ENCODE data around the gene NINJ2. TPM values are rescaled to one million over a fixed set of nuclear protein-coding genes. Genes with fewer than 3 reads are reported as not detected.

The NINJ2 gene
- polyA plus RNA-seq, 1 donor from 2014 or later: not detected

DNA sequence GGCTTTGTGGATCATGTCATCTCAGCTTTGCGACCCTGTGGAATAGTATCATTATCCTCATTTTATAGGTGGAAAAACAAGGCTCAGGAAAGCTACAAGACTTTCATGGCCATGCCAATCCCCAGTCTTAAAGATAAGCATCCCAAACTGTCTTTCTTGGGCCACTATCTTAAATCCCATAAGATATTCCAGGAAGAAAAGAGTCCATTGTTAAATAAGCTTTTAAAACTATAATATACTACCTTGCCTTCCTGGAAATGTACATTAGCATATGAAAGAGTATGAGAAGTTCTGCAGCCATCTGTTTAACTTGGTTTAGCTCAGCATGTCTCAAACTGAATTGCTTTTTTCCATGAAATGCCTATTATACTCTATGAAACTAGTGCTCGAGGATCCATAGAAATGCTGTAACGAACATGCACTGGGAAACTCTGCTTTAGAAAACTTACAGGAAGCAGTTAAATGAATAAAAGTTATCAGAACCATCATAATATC, 126.4 kb downstream of the NINJ2 start:
- Histone ChIP-seq H3K9me3 (ENCODE audit: low read length) (no peaks in the 10 kb centered on the region), H3K27me3 (ENCODE audit: insufficient read depth, low read depth, low read length) (no peaks in the 10 kb centered on the region), H3K36me3 (ENCODE audit: insufficient read depth, low read length) (no peaks in the 10 kb centered on the region), H2AFZ (ENCODE audit: low read depth, low read length) (no peak overlapping the region), H3F3A (ENCODE audit: insufficient read depth, low read length, poor library complexity, severe bottlenecking) (no peaks in the 10 kb centered on the region), H3K9me2 (ENCODE audit: insufficient read depth, low read length) (no peaks in the 10 kb centered on the region), H3K4me3 (ENCODE audit: low read length) (no peak overlapping the region), H3K27ac (ENCODE audit: low read length) (no peak overlapping the region), H3K79me2 (replicated peaks; ENCODE audit: insufficient read depth, low read length) (no peaks in the 10 kb centered on the region), H3K9ac (ENCODE audit: low read length) (no peak overlapping the region), H3K4me2 (ENCODE audit: low read length) (no peak overlapping the region), H4K20me1 (ENCODE audit: insufficient read depth) (no peaks in the 10 kb centered on the region)
- TF ChIP-seq, protein P1, sequence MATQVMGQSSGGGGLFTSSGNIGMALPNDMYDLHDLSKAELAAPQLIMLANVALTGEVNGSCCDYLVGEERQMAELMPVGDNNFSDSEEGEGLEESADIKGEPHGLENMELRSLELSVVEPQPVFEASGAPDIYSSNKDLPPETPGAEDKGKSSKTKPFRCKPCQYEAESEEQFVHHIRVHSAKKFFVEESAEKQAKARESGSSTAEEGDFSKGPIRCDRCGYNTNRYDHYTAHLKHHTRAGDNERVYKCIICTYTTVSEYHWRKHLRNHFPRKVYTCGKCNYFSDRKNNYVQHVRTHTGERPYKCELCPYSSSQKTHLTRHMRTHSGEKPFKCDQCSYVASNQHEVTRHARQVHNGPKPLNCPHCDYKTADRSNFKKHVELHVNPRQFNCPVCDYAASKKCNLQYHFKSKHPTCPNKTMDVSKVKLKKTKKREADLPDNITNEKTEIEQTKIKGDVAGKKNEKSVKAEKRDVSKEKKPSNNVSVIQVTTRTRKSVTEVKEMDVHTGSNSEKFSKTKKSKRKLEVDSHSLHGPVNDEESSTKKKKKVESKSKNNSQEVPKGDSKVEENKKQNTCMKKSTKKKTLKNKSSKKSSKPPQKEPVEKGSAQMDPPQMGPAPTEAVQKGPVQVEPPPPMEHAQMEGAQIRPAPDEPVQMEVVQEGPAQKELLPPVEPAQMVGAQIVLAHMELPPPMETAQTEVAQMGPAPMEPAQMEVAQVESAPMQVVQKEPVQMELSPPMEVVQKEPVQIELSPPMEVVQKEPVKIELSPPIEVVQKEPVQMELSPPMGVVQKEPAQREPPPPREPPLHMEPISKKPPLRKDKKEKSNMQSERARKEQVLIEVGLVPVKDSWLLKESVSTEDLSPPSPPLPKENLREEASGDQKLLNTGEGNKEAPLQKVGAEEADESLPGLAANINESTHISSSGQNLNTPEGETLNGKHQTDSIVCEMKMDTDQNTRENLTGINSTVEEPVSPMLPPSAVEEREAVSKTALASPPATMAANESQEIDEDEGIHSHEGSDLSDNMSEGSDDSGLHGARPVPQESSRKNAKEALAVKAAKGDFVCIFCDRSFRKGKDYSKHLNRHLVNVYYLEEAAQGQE (IDR thresholded peaks at IDR 0.05; ENCODE audit: borderline replicate concordance): no peak
- no peak for TF ChIP-seq EZH2 (IDR thresholded peaks at IDR 0.05; ENCODE audit: borderline replicate concordance, insufficient read depth, low read length, poor library complexity, severe bottlenecking)
- TF ChIP-seq RAD21 (conservative IDR thresholded peaks at IDR 0.05): no peak
- no peak for TF ChIP-seq POLR2AphosphoS5 (IDR thresholded peaks at IDR 0.05)
- TF ChIP-seq, protein P2, sequence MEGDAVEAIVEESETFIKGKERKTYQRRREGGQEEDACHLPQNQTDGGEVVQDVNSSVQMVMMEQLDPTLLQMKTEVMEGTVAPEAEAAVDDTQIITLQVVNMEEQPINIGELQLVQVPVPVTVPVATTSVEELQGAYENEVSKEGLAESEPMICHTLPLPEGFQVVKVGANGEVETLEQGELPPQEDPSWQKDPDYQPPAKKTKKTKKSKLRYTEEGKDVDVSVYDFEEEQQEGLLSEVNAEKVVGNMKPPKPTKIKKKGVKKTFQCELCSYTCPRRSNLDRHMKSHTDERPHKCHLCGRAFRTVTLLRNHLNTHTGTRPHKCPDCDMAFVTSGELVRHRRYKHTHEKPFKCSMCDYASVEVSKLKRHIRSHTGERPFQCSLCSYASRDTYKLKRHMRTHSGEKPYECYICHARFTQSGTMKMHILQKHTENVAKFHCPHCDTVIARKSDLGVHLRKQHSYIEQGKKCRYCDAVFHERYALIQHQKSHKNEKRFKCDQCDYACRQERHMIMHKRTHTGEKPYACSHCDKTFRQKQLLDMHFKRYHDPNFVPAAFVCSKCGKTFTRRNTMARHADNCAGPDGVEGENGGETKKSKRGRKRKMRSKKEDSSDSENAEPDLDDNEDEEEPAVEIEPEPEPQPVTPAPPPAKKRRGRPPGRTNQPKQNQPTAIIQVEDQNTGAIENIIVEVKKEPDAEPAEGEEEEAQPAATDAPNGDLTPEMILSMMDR (IDR thresholded peaks at IDR 0.05; ENCODE audit: poor library complexity, severe bottlenecking): no peak
- TF ChIP-seq SMC3 (conservative IDR thresholded peaks at IDR 0.05; ENCODE audit: poor library complexity): no peak
- no peak for TF ChIP-seq MXI1 (conservative IDR thresholded peaks at IDR 0.05; ENCODE audit: poor library complexity, severe bottlenecking)
- no peak for TF ChIP-seq EP300 (conservative IDR thresholded peaks at IDR 0.05; ENCODE audit: poor library complexity, severe bottlenecking)
- TF ChIP-seq TAF1 (IDR thresholded peaks at IDR 0.05; ENCODE audit: low read depth): no peak

DNA sequence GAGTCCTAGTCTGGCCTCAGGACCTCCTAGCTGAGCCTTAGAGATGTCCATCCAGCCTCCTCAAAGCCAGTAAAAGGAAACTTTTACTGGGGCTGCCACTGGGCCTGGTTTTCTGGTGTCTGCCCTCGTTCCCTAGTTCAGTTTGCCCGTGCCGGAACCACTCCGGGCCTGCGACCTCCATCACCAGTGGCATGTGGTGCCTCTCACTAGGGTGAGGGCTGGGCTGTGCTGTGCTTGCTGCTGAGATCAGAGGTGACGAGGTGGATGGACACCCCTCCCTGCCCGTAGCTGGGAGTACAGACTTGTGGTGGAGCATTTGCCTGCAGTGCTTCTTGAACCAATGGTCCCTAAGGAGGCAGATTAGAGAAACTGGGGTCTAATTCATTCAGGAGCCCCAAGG, 127.8 kb downstream of the NINJ2 start:
- peaks cover 2% of the 10 kb centered on the region for H3K9me3 ChIP-seq (ENCODE audit: low read length)

More for the DNA sequence above, 127.8 kb downstream of the NINJ2 start:
- no peak overlapping the region for H3K27ac ChIP-seq (ENCODE audit: low read length)
- H3K27me3 ChIP-seq (ENCODE audit: insufficient read depth, low read depth, low read length): no peaks in the 10 kb centered on the region
- H3K9me2 ChIP-seq (ENCODE audit: insufficient read depth, low read length): no peaks in the 10 kb centered on the region
- H3K36me3 ChIP-seq (ENCODE audit: insufficient read depth, low read length): no peaks in the 10 kb centered on the region
- no peaks in the 10 kb centered on the region for H3F3A ChIP-seq (ENCODE audit: insufficient read depth, low read length, poor library complexity, severe bottlenecking)
- no peaks in the 10 kb centered on the region for H4K20me1 ChIP-seq (ENCODE audit: insufficient read depth)
- TF ChIP-seq MXI1 (conservative IDR thresholded peaks at IDR 0.05; ENCODE audit: poor library complexity, severe bottlenecking): no peak
- TF ChIP-seq, protein P1 (IDR thresholded peaks at IDR 0.05; ENCODE audit: borderline replicate concordance): no peak
- no peak for TF ChIP-seq POLR2AphosphoS5 (IDR thresholded peaks at IDR 0.05)
- no peak for TF ChIP-seq RAD21 (conservative IDR thresholded peaks at IDR 0.05)
- TF ChIP-seq, protein P2 (IDR thresholded peaks at IDR 0.05; ENCODE audit: poor library complexity, severe bottlenecking): no peak
- TF ChIP-seq EZH2 (IDR thresholded peaks at IDR 0.05; ENCODE audit: borderline replicate concordance, insufficient read depth, low read length, poor library complexity, severe bottlenecking): no peak
- TF ChIP-seq TAF1 (IDR thresholded peaks at IDR 0.05; ENCODE audit: low read depth): no peak
- TF ChIP-seq EP300 (conservative IDR thresholded peaks at IDR 0.05; ENCODE audit: poor library complexity, severe bottlenecking): no peak
- TF ChIP-seq SMC3 (conservative IDR thresholded peaks at IDR 0.05; ENCODE audit: poor library complexity): no peak
- no peak overlapping the region for H3K4me3 ChIP-seq (ENCODE audit: low read length)
- no peak overlapping the region for H3K9ac ChIP-seq (ENCODE audit: low read length)
- no peaks in the 10 kb centered on the region for H3K79me2 ChIP-seq (replicated peaks; ENCODE audit: insufficient read depth, low read length)
- no peak overlapping the region for H2AFZ ChIP-seq (ENCODE audit: low read depth, low read length)
- H3K4me2 ChIP-seq (ENCODE audit: low read length): no peak overlapping the region
